IMR-90 (cell line): Measurements from ENCODE around the gene LTBP1. TPM values are rescaled to one million over a fixed set of nuclear protein-coding genes. Genes with fewer than 3 reads are reported as not detected.

ENCODE experiments used
- ATAC-seq: fragments of 200-7000 bp; cut with Tn5 transposase; 2 replicates; pipeline ENCODE4 v1.9.1; 2020; ENCODE audit warnings: low read depth, mild to moderate bottlenecking, moderate library complexity
- BruUV-seq: library from RNA; stranded (reverse); fragments of 400-500 nt; replicated peaks from 2 replicates; lab custom pipeline; 2021; lab: Mats Ljungman, UMichigan
- CTCF ChIA-PET: fragments of 300-600 bp; formaldehyde crosslinking; extraction: SDS; loops from one replicate; lab custom pipeline; 2021; ENCODE audit warnings: antibody characterized with exemption; lab: Yijun Ruan, JAX
- POLR2A ChIA-PET: fragments of 300-600 bp; sonication (Branson Sonifier 250); formaldehyde crosslinking; loops from one replicate; lab custom pipeline; 2022; ENCODE audit warnings: antibody characterized with exemption; ENCODE audit not compliant: unreplicated experiment; lab: Charles Lee
- DNase-seq: peaks from one replicate; pipeline ENCODE4 v3.0.0; 2013
- H2AFZ ChIP-seq: replicated peaks from 2 replicates; pipeline ENCODE3; 2013; ENCODE audit warnings: low read length, mild to moderate bottlenecking; ENCODE audit not compliant: poor library complexity
- H2AK5ac ChIP-seq: 2 replicates; pipeline ENCODE4 v1.6.1; 2013; ENCODE audit warnings: low read depth, low read length, inconsistent platforms
- H2AK9ac ChIP-seq: replicated peaks from 2 replicates; pipeline ENCODE3; 2013; ENCODE audit warnings: mild to moderate bottlenecking, low read depth, low read length, moderate library complexity; ENCODE audit not compliant: poor library complexity
- H2BK120ac ChIP-seq: 2 replicates; pipeline ENCODE4 v1.6.1; 2013; ENCODE audit warnings: low read depth, low read length, inconsistent platforms
- H2BK15ac ChIP-seq: 3 replicates; pipeline ENCODE4 v1.6.1; 2013; ENCODE audit warnings: low read depth, low read length, inconsistent platforms
- H2BK20ac ChIP-seq: 2 replicates; pipeline ENCODE4 v1.6.1; 2013; ENCODE audit warnings: low read depth, mild to moderate bottlenecking, inconsistent platforms, low read length, moderate library complexity
- H2BK5ac ChIP-seq: 2 replicates; pipeline ENCODE4 v1.6.1; 2013; ENCODE audit warnings: mild to moderate bottlenecking, low read depth, low read length, inconsistent platforms; ENCODE audit not compliant: poor library complexity, severe bottlenecking
- H3K14ac ChIP-seq: replicated peaks from 2 replicates; pipeline ENCODE4 v1.6.1; 2013; ENCODE audit warnings: low read depth, low read length, inconsistent platforms
- H3K18ac ChIP-seq: 2 replicates; pipeline ENCODE4 v1.6.1; 2013; ENCODE audit warnings: low read depth, low read length, control low read depth
- H3K23ac ChIP-seq: 2 replicates; pipeline ENCODE4 v1.6.1; 2013; ENCODE audit warnings: low read depth, low read length, inconsistent platforms
- H3K27ac ChIP-seq: 2 replicates; pipeline ENCODE4 v1.5.1; 2013; ENCODE audit warnings: mild to moderate bottlenecking, control low read depth, low read length; ENCODE audit not compliant: insufficient read depth
- H3K27me3 ChIP-seq: 2 replicates; pipeline ENCODE4 v1.6.1; 2013; ENCODE audit warnings: low read length; ENCODE audit not compliant: control insufficient read depth, insufficient read depth
- H3K36me3 ChIP-seq: 2 replicates; pipeline ENCODE4 v1.6.1; 2013; ENCODE audit warnings: low read length, mixed read lengths; ENCODE audit not compliant: control insufficient read depth, insufficient read depth
- H3K4ac ChIP-seq: 2 replicates; pipeline ENCODE4 v1.6.1; 2013; ENCODE audit warnings: low read depth, low read length, inconsistent platforms
- H3K4me1 ChIP-seq: 2 replicates; pipeline ENCODE4 v1.6.1; 2013; ENCODE audit warnings: low read length, mixed read lengths; ENCODE audit not compliant: control insufficient read depth, insufficient read depth
- H3K4me2 ChIP-seq: 2 replicates; pipeline ENCODE4 v1.6.1; 2013; ENCODE audit warnings: low read depth, mild to moderate bottlenecking, control low read depth, low read length, moderate library complexity
- H3K4me3 ChIP-seq: 2 replicates; pipeline ENCODE4 v1.5.1; 2013; ENCODE audit warnings: low read depth, mild to moderate bottlenecking, control low read depth, low read length, moderate library complexity; ENCODE audit not compliant: insufficient read depth
- H3K56ac ChIP-seq: 2 replicates; pipeline ENCODE4 v1.6.1; 2013; ENCODE audit warnings: low read length, inconsistent platforms; ENCODE audit not compliant: insufficient read depth; ENCODE audit errors: extremely low read depth
- H3K79me1 ChIP-seq, 2 experiments: 2 replicates each; pipeline ENCODE4 v1.6.1; 2013; ENCODE audit warnings: low read length in 2 of 2, inconsistent platforms in 1 of 2, low read depth in 1 of 2
- H3K9ac ChIP-seq: 2 replicates; pipeline ENCODE4 v1.6.1; 2013; ENCODE audit warnings: low read depth, low read length, control low read depth
- H3K9me1 ChIP-seq: 2 replicates; pipeline ENCODE4 v1.6.1; 2013; ENCODE audit warnings: low read length, inconsistent platforms; ENCODE audit not compliant: insufficient read depth
- H3K9me3 ChIP-seq: 2 replicates; pipeline ENCODE4 v1.6.1; 2013; ENCODE audit warnings: low read length; ENCODE audit not compliant: control insufficient read depth, insufficient read depth
- H4K20me1 ChIP-seq: 2 replicates; pipeline ENCODE4 v1.6.1; 2013; ENCODE audit warnings: low read length, inconsistent platforms; ENCODE audit not compliant: insufficient read depth
- H4K5ac ChIP-seq: 2 replicates; pipeline ENCODE4 v1.6.1; 2013; ENCODE audit warnings: mild to moderate bottlenecking, low read depth, low read length, control low read depth
- H4K8ac ChIP-seq, 2 experiments: 2 replicates each; pipeline ENCODE4 v1.6.1; 2013; ENCODE audit warnings: low read depth in 2 of 2, low read length in 2 of 2, control low read depth in 1 of 2, inconsistent platforms in 1 of 2
- H4K91ac ChIP-seq: 2 replicates; pipeline ENCODE4 v1.6.1; 2013; ENCODE audit warnings: low read depth, low read length, inconsistent platforms; ENCODE audit not compliant: insufficient read depth
- BHLHE40 ChIP-seq: fragments of 150-350 bp; IDR thresholded peaks from 2 replicates; pipeline ENCODE4 v1.6.1; 2016; ENCODE audit warnings: mild to moderate bottlenecking, low read depth, low read length
- ELK1 ChIP-seq: fragments of 150-350 bp; IDR thresholded peaks from 2 replicates; pipeline ENCODE4 v1.6.1; 2016; ENCODE audit warnings: low read depth, mild to moderate bottlenecking, low read length, moderate library complexity, borderline replicate concordance
- FOS ChIP-seq: fragments of 150-350 bp; IDR thresholded peaks from 2 replicates; pipeline ENCODE4 v1.6.1; 2016; ENCODE audit warnings: low read depth, low read length
- MXI1 ChIP-seq: IDR thresholded peaks from 2 replicates; pipeline ENCODE4 v1.6.1; 2012; ENCODE audit warnings: low read depth, mild to moderate bottlenecking, low read length, moderate library complexity, borderline replicate concordance
- RAD21 ChIP-seq: IDR thresholded peaks from 2 replicates; pipeline ENCODE4 v1.6.1; 2012; ENCODE audit warnings: low read length, improper control_type of control experiment
- RFX5 ChIP-seq: IDR thresholded peaks from 2 replicates; pipeline ENCODE4 v1.8.0; 2012; ENCODE audit warnings: low read depth, mild to moderate bottlenecking, low read length, moderate library complexity
- USF2 ChIP-seq: fragments of 150-350 bp; IDR thresholded peaks from 2 replicates; pipeline ENCODE4 v1.6.1; 2017; ENCODE audit warnings: mild to moderate bottlenecking, antibody characterized with exemption, low read length, low read depth
- WGBS, 2 experiments: methylation state at CpG; one replicate each; pipeline versions ENCODE4 v1.1.5 to v1.1.7; 2013; ENCODE audit warnings: missing lambda C conversion rate in 2 of 2; ENCODE audit not compliant: insufficient read length in 1 of 2; ENCODE audit errors: extremely low coverage in 2 of 2; 5-methylcytosine and 5-hydroxymethylcytosine counted together
- dilution Hi-C: fragments of 300-500 bp; cut with HindIII; formaldehyde crosslinking; loops from one replicate; pipeline ENCODE4 v1.14.3; 2018; ENCODE audit warnings: low sequenced_read_pairs; ENCODE audit not compliant: unreplicated experiment
- in situ Hi-C: fragments of 300-500 bp; cut with MboI; formaldehyde crosslinking; loops from 3 replicates; pipeline ENCODE4 v1.14.3; 2019; ENCODE audit warnings: low sequenced_read_pairs, inconsistent platforms, mixed read lengths
- intact Hi-C: fragments of 100-400 bp; cut with micrococcal nuclease; formaldehyde crosslinking; loops from 2 replicates; pipeline ENCODE4 v1.10.0; 2022
- polyA plus RNA-seq, 3 experiments: library from polyadenylated mRNA; depleted of rRNA; stranded (reverse); fragments of >200 nt; gene quantifications; 2 replicates each; pipeline ENCODE4 v1.2.3, GENCODE V29; 2012; ENCODE audit warnings: low replicate concordance in 1 of 3
- total RNA-seq: library from RNA; depleted of rRNA; stranded (reverse); fragments of >200 nt; gene quantifications from 2 replicates; pipeline ENCODE4 v1.2.3, GENCODE V29; 2012
- TF ChIP-seq, protein P1 (sequence below): conservative IDR thresholded peaks from 2 replicates; pipeline ENCODE4 v1.5.1; 2012; ENCODE audit warnings: mild to moderate bottlenecking, low read depth, low read length, improper control_type of control experiment

The LTBP1 gene
- total and polyA plus RNA-seq, 2 of the 4 experiments (the other 2 are of a cell fraction): 235 to 326 TPM

GRCh38 chr2:32947076-32947483 lies 327 bp downstream of the LTBP1 start:
- peak overlapping the region; percentile 40; the same call in 1 of the 2 replicates for H3K4ac ChIP-seq
- H2AK9ac ChIP-seq: peak overlapping the region; percentile 44
- dilution Hi-C loops (no loop called here), intact Hi-C loops (loop anchor here (2.0 to 5.0 kb wide), 4 partner anchors 75 to 495 kb away; no protein-coding TSS in a partner anchor), in situ Hi-C loops (loop anchor here (5.0 to 10.0 kb wide), 2 partner anchors 175 to 188 kb away; no protein-coding TSS in a partner anchor)
- peak; percentile 47 for ATAC-seq
- ChIA-PET POLR2A (interaction anchor here (0.5 to 0.6 kb wide), 3 partner anchors 9 to 149 kb away, joined by 3 to 5 read pairs (median 5); no protein-coding TSS in a partner anchor), CTCF (no interaction called here)
- no peak overlapping the region for H2BK120ac ChIP-seq
- H4K20me1 ChIP-seq: no peaks in the 10 kb centered on the region
- no peak overlapping the region for H2AK5ac ChIP-seq
- peak overlapping the region; percentile 85 for H2BK5ac ChIP-seq
- no peak overlapping the region for H4K5ac ChIP-seq
- H2BK20ac ChIP-seq: no peak overlapping the region
- peak overlapping the region; percentile 58 for H3K9ac ChIP-seq
- no peak overlapping the region for H3K14ac ChIP-seq
- no peaks in the 10 kb centered on the region for H3K9me3 ChIP-seq
- H3K4me3 ChIP-seq: peak overlapping the region; percentile 61
- H3K27ac ChIP-seq: peak overlapping the region; percentile 83
- H2BK15ac ChIP-seq: no peak overlapping the region
- H3K18ac ChIP-seq: no peak overlapping the region
- peak overlapping the region in 1 of 2 experiments; percentile 29; a peak in 1 of 4 replicates for H4K8ac ChIP-seq
- H3K79me1 ChIP-seq: peaks cover 23 to 51% of the 10 kb centered on the region in 2 experiments
- no peak overlapping the region for H3K23ac ChIP-seq
- H3K36me3 ChIP-seq: peaks cover 4% of the 10 kb centered on the region; the same call in 1 of the 2 replicates
- DNase-seq: no peak
- H3K9me1 ChIP-seq: peaks cover 3% of the 10 kb centered on the region; the same call in 1 of the 2 replicates
- H3K27me3 ChIP-seq: no peaks in the 10 kb centered on the region
- H3K56ac ChIP-seq: no peak overlapping the region; the same call in 1 of the 2 replicates
- BruUV-seq: TSS peak; percentile 90
- H3K4me1 ChIP-seq: peaks cover 7% of the 10 kb centered on the region; the same call in 1 of the 2 replicates
- H4K91ac ChIP-seq: peak overlapping the region; percentile 66; the same call in 1 of the 2 replicates
- TF ChIP-seq MXI1 (no peak), BHLHE40 (no peak), RFX5 (no peak), RAD21 (no peak), FOS (no peak), USF2 (no peak), ELK1 (no peak)
- TF ChIP-seq, protein P1, sequence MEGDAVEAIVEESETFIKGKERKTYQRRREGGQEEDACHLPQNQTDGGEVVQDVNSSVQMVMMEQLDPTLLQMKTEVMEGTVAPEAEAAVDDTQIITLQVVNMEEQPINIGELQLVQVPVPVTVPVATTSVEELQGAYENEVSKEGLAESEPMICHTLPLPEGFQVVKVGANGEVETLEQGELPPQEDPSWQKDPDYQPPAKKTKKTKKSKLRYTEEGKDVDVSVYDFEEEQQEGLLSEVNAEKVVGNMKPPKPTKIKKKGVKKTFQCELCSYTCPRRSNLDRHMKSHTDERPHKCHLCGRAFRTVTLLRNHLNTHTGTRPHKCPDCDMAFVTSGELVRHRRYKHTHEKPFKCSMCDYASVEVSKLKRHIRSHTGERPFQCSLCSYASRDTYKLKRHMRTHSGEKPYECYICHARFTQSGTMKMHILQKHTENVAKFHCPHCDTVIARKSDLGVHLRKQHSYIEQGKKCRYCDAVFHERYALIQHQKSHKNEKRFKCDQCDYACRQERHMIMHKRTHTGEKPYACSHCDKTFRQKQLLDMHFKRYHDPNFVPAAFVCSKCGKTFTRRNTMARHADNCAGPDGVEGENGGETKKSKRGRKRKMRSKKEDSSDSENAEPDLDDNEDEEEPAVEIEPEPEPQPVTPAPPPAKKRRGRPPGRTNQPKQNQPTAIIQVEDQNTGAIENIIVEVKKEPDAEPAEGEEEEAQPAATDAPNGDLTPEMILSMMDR: no peak
- H3K4me2 ChIP-seq: peak overlapping the region; percentile 28; the same call in 1 of the 2 replicates
- 0% methylated on average over 29 of the region's 52 CpGs; no CpG with 5 or more reads in 1 of the 2 experiments for WGBS, 2 experiments
- H2AFZ ChIP-seq: peak overlapping the region; percentile 95
